ENCODE results near the gene TADA1.
"Not testable (repeated sequence)": the region's sequence is repeated elsewhere in the genome, so short reads cannot be mapped to it uniquely, and the experiment has no call there.

Gene TADA1

GRCh38 chr1:166836733-166837132, 39.3 kb downstream of the TADA1 start:
- peak; percentile 72 for DNase-seq (ENCODE audit: low read depth)
- no peak overlapping the region for H3K4me3 ChIP-seq (ENCODE audit: low read length)
- TF ChIP-seq CTCF (IDR thresholded peaks at IDR 0.05; ENCODE audit: insufficient read depth, low read depth, low read length, missing control alignments): no peak

- DNase-seq (ENCODE audit: low read depth); H3K4me3 ChIP-seq (ENCODE audit: low read length): not testable (repeated sequence)
These were observed 46.3 kb downstream of the TADA1 start for GRCh38 chr1:166829762-166830161.

- H3K4me3 ChIP-seq (ENCODE audit: low read length): no peak overlapping the region
- no peak for TF ChIP-seq CTCF (IDR thresholded peaks at IDR 0.05; ENCODE audit: insufficient read depth, low read depth, low read length, missing control alignments)
- no peak for DNase-seq (ENCODE audit: low read depth)
These were observed 48.6 kb downstream of the TADA1 start for GRCh38 chr1:166827426-166827825.

DNA sequence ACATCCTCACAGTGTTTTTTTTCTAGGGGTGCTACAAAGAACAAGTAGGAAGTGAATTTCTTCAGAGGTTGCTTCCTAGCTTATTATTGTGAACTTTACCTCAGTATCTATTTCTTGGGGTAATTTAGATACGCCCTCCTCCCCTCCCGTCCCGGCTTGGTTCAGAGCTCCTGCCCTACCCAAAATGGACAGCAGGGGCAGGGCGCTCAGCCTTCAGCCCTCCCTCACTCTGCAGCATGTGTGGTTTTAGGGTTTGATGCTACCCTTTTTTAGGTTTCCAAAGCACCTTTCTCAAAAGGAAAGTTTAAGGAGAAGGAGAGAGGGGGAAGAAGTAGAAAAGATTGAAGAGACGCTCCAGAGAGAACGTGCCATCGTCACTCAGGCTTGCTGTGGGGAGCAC, 53.7 kb downstream of the TADA1 start:
- DNase-seq (ENCODE audit: low read depth): no peak
- peak; percentile 29 for TF ChIP-seq CTCF (IDR thresholded peaks at IDR 0.05; ENCODE audit: insufficient read depth, low read depth, low read length, missing control alignments)
- H3K4me3 ChIP-seq (ENCODE audit: low read length): no peak overlapping the region

- no peak overlapping the region for H3K4me3 ChIP-seq (ENCODE audit: low read length)
- no peak for TF ChIP-seq CTCF (IDR thresholded peaks at IDR 0.05; ENCODE audit: insufficient read depth, low read depth, low read length, missing control alignments)
- DNase-seq (ENCODE audit: low read depth): no peak
These were observed 56.1 kb downstream of the TADA1 start for GRCh38 chr1:166819974-166820373.

GRCh38 chr1:166814611-166815010, 61.5 kb downstream of the TADA1 start:
- TF ChIP-seq CTCF (IDR thresholded peaks at IDR 0.05; ENCODE audit: insufficient read depth, low read depth, low read length, missing control alignments): no peak
- DNase-seq (ENCODE audit: low read depth): peak; percentile 26
- H3K4me3 ChIP-seq (ENCODE audit: low read length): no peak overlapping the region

- DNase-seq (ENCODE audit: low read depth): no peak
- no peak overlapping the region for H3K4me3 ChIP-seq (ENCODE audit: low read length)
- TF ChIP-seq CTCF (IDR thresholded peaks at IDR 0.05; ENCODE audit: insufficient read depth, low read depth, low read length, missing control alignments): no peak
These were observed 62.4 kb downstream of the TADA1 start for GRCh38 chr1:166813508-166814223.
